ENCODE data around the gene CNOT10. TPM values are rescaled to one million over a fixed set of nuclear protein-coding genes. Genes with fewer than 3 reads are reported as not detected.
"Not testable (repeated sequence)": the region's sequence is repeated elsewhere in the genome, so short reads cannot be mapped to it uniquely, and the experiment has no call there.

Gene CNOT10
- total and polyA plus RNA-seq, 3 experiments from 2014 or later, result 29.4 to 63.1 (median 54.9) TPM

GRCh38 chr3:32743470-32743869, 58.5 kb downstream of the CNOT10 start:
- H3K4me3 ChIP-seq (ENCODE audit: low read length); H3K36me3 ChIP-seq (ENCODE audit: insufficient read depth, low read length); H3K27ac ChIP-seq (ENCODE audit: low read depth, low read length); CTCF ChIA-PET; H3K4me1 ChIP-seq (ENCODE audit: insufficient read depth, low read length); H3K4me3 Mint-ChIP-seq; H3K27me3 ChIP-seq (ENCODE audit: insufficient read depth, low read length, poor library complexity, severe bottlenecking); H3K9me3 ChIP-seq (ENCODE audit: low read length); POLR2A ChIA-PET; DNase-seq; H3K27ac Mint-ChIP-seq; H3K9me3 Mint-ChIP-seq; H3K4me1 Mint-ChIP-seq; H3K27me3 Mint-ChIP-seq: not testable (repeated sequence)
- H3K36me3 Mint-ChIP-seq, result peaks cover 9 to 49% (median 18%) of the 10 kb centered on the region in 3 donors

GRCh38 chr3:32743934-32744333, 58.9 kb downstream of the CNOT10 start:
- H3K4me1 Mint-ChIP-seq, result no peaks in the 10 kb centered on the region
- Histone ChIP-seq H3K36me3 (ENCODE audit: insufficient read depth, low read length) (no peaks in the 10 kb centered on the region), H3K27ac (ENCODE audit: low read depth, low read length) (no peak overlapping the region), H3K4me1 (ENCODE audit: insufficient read depth, low read length) (no peaks in the 10 kb centered on the region), H3K27me3 (ENCODE audit: insufficient read depth, low read length, poor library complexity, severe bottlenecking) (no peaks in the 10 kb centered on the region), H3K4me3 (ENCODE audit: low read length) (no peak overlapping the region), H3K9me3 (ENCODE audit: low read length) (no peaks in the 10 kb centered on the region)
- POLR2A ChIA-PET, result no interaction called here
- peaks cover 9 to 47% (median 18%) of the 10 kb centered on the region in 3 donors for H3K36me3 Mint-ChIP-seq
- H3K9me3 Mint-ChIP-seq, result no peaks in the 10 kb centered on the region
- no peak overlapping the region for H3K27ac Mint-ChIP-seq
- CTCF ChIA-PET, result no interaction called here
- H3K4me3 Mint-ChIP-seq, result no peak overlapping the region
- H3K27me3 Mint-ChIP-seq, result peaks cover 0 to 2% of the 10 kb centered on the region in 2 donors
- no peak for DNase-seq

- CTCF ChIA-PET, result interaction anchor here (1.0 kb wide), 1 partner anchor 29 kb away, joined by 3 read pairs; no protein-coding TSS in a partner anchor
- H3K4me3 Mint-ChIP-seq, result no peak overlapping the region
Measured at GRCh38 chr3:32751377-32751776, 66.4 kb downstream of the CNOT10 start.

GRCh38 chr3:32755761-32756160, 70.8 kb downstream of the CNOT10 start:
- Mint-ChIP-seq H3K4me3 (no peak overlapping the region), H3K36me3 (peaks cover 5 to 41% (median 9%) of the 10 kb centered on the region in 3 donors), H3K9me3 (no peaks in the 10 kb centered on the region), H3K4me1 (peaks cover 0 to 3% (median 0%) of the 10 kb centered on the region in 3 donors), H3K27ac (peak overlapping the region in 4 of 8 donors; percentile 4 to 71 (median 41)), H3K27me3 (no peaks in the 10 kb centered on the region)
- no peak overlapping the region for H3K4me3 ChIP-seq (ENCODE audit: low read length)
- no peak overlapping the region for H3K27ac ChIP-seq (ENCODE audit: low read depth, low read length)
- H3K4me1 ChIP-seq (ENCODE audit: insufficient read depth, low read length), result no peaks in the 10 kb centered on the region
- CTCF ChIA-PET, result no interaction called here
- no peaks in the 10 kb centered on the region for H3K27me3 ChIP-seq (ENCODE audit: insufficient read depth, low read length, poor library complexity, severe bottlenecking)
- DNase-seq, result no peak
- H3K9me3 ChIP-seq (ENCODE audit: low read length), result no peaks in the 10 kb centered on the region
- POLR2A ChIA-PET, result no interaction called here
- H3K36me3 ChIP-seq (ENCODE audit: insufficient read depth, low read length), result peaks cover 4% of the 10 kb centered on the region

More at GRCh38 chr3:32751377-32751776, 66.4 kb downstream of the CNOT10 start:
- Histone ChIP-seq H3K36me3 (ENCODE audit: insufficient read depth, low read length) (peaks cover 4% of the 10 kb centered on the region), H3K27me3 (ENCODE audit: insufficient read depth, low read length, poor library complexity, severe bottlenecking) (no peaks in the 10 kb centered on the region), H3K9me3 (ENCODE audit: low read length) (no peaks in the 10 kb centered on the region), H3K4me3 (ENCODE audit: low read length) (no peak overlapping the region), H3K4me1 (ENCODE audit: insufficient read depth, low read length) (no peaks in the 10 kb centered on the region), H3K27ac (ENCODE audit: low read depth, low read length) (no peak overlapping the region)
- DNase-seq, result no peak
- Mint-ChIP-seq H3K27ac (no peak overlapping the region), H3K36me3 (peaks cover 5 to 32% (median 5%) of the 10 kb centered on the region in 3 donors), H3K4me1 (no peaks in the 10 kb centered on the region), H3K27me3 (no peaks in the 10 kb centered on the region), H3K9me3 (no peaks in the 10 kb centered on the region)
- POLR2A ChIA-PET, result no interaction called here

- Mint-ChIP-seq H3K36me3 (peaks cover 5 to 41% (median 16%) of the 10 kb centered on the region in 3 donors), H3K4me3 (no peak overlapping the region), H3K27me3 (no peaks in the 10 kb centered on the region), H3K9me3 (no peaks in the 10 kb centered on the region), H3K4me1 (peaks cover 0 to 3% (median 0%) of the 10 kb centered on the region in 3 donors), H3K27ac (peak overlapping the region in 2 of 8 donors; percentile 30 to 42)
- no peaks in the 10 kb centered on the region for H3K27me3 ChIP-seq (ENCODE audit: insufficient read depth, low read length, poor library complexity, severe bottlenecking)
- peaks cover 6% of the 10 kb centered on the region for H3K36me3 ChIP-seq (ENCODE audit: insufficient read depth, low read length)
- H3K4me3 ChIP-seq (ENCODE audit: low read length), result no peak overlapping the region
- no peaks in the 10 kb centered on the region for H3K9me3 ChIP-seq (ENCODE audit: low read length)
- CTCF ChIA-PET, result no interaction called here
- no peaks in the 10 kb centered on the region for H3K4me1 ChIP-seq (ENCODE audit: insufficient read depth, low read length)
- POLR2A ChIA-PET, result no interaction called here
- no peak overlapping the region for H3K27ac ChIP-seq (ENCODE audit: low read depth, low read length)
- no peak for DNase-seq
Measured at GRCh38 chr3:32757618-32758374, 72.8 kb downstream of the CNOT10 start.

GRCh38 chr3:32758375-32758753, 73.4 kb downstream of the CNOT10 start:
- H3K36me3 ChIP-seq (ENCODE audit: insufficient read depth, low read length), result peaks cover 6% of the 10 kb centered on the region
- no peak overlapping the region for H3K4me3 ChIP-seq (ENCODE audit: low read length)
- H3K4me3 Mint-ChIP-seq, result no peak overlapping the region
- no peaks in the 10 kb centered on the region for H3K27me3 Mint-ChIP-seq
- H3K4me1 ChIP-seq (ENCODE audit: insufficient read depth, low read length), result no peaks in the 10 kb centered on the region
- DNase-seq, result no peak
- no peak overlapping the region for H3K27ac Mint-ChIP-seq
- H3K9me3 Mint-ChIP-seq, result no peaks in the 10 kb centered on the region
- no peaks in the 10 kb centered on the region for H3K9me3 ChIP-seq (ENCODE audit: low read length)
- ChIA-PET POLR2A (no interaction called here), CTCF (no interaction called here)
- peaks cover 4 to 39% (median 19%) of the 10 kb centered on the region in 3 donors for H3K36me3 Mint-ChIP-seq
- no peak overlapping the region for H3K27ac ChIP-seq (ENCODE audit: low read depth, low read length)
- peaks cover 0 to 3% (median 0%) of the 10 kb centered on the region in 3 donors for H3K4me1 Mint-ChIP-seq
- H3K27me3 ChIP-seq (ENCODE audit: insufficient read depth, low read length, poor library complexity, severe bottlenecking), result no peaks in the 10 kb centered on the region

- Mint-ChIP-seq H3K27ac (peak overlapping the region in 2 of 8 donors; percentile 17 to 33), H3K9me3 (no peaks in the 10 kb centered on the region), H3K36me3 (peaks cover 0 to 42% (median 18%) of the 10 kb centered on the region in 3 donors), H3K4me3 (no peak overlapping the region), H3K27me3 (no peaks in the 10 kb centered on the region), H3K4me1 (peaks cover 0 to 3% (median 0%) of the 10 kb centered on the region in 3 donors)
- Histone ChIP-seq H3K27ac (ENCODE audit: low read depth, low read length) (no peak overlapping the region), H3K4me1 (ENCODE audit: insufficient read depth, low read length) (no peaks in the 10 kb centered on the region), H3K27me3 (ENCODE audit: insufficient read depth, low read length, poor library complexity, severe bottlenecking) (no peaks in the 10 kb centered on the region), H3K9me3 (ENCODE audit: low read length) (no peaks in the 10 kb centered on the region), H3K36me3 (ENCODE audit: insufficient read depth, low read length) (peaks cover 5% of the 10 kb centered on the region), H3K4me3 (ENCODE audit: low read length) (no peak overlapping the region)
- CTCF ChIA-PET, result no interaction called here
- DNase-seq, result no peak
- POLR2A ChIA-PET, result interaction anchor here (0.6 kb wide), 1 partner anchor 26 kb away, joined by 3 read pairs; no protein-coding TSS in a partner anchor
Measured at GRCh38 chr3:32759342-32759741, 74.4 kb downstream of the CNOT10 start.

- Histone ChIP-seq H3K27me3 (ENCODE audit: insufficient read depth, low read length, poor library complexity, severe bottlenecking) (no peaks in the 10 kb centered on the region), H3K27ac (ENCODE audit: low read depth, low read length) (no peak overlapping the region), H3K36me3 (ENCODE audit: insufficient read depth, low read length) (peaks cover 21% of the 10 kb centered on the region), H3K9me3 (ENCODE audit: low read length) (no peaks in the 10 kb centered on the region), H3K4me1 (ENCODE audit: insufficient read depth, low read length) (no peaks in the 10 kb centered on the region), H3K4me3 (ENCODE audit: low read length) (no peak overlapping the region)
- CTCF ChIA-PET, result no interaction called here
- H3K27ac Mint-ChIP-seq, result peak overlapping the region in 1 of 8 donors; percentile 65
- H3K4me3 Mint-ChIP-seq, result no peak overlapping the region
- no peaks in the 10 kb centered on the region for H3K4me1 Mint-ChIP-seq
- H3K9me3 Mint-ChIP-seq, result no peaks in the 10 kb centered on the region
- H3K36me3 Mint-ChIP-seq, result peaks cover 0 to 61% (median 23%) of the 10 kb centered on the region in 3 donors
- no peaks in the 10 kb centered on the region for H3K27me3 Mint-ChIP-seq
- DNase-seq, result no peak
- POLR2A ChIA-PET, result no interaction called here
Measured at GRCh38 chr3:32764481-32764880, 79.5 kb downstream of the CNOT10 start.

All from CD8-positive, alpha-beta memory T cell (primary cell).